Measurements from ENCODE around the gene FGD5. TPM values are rescaled to one million over a fixed set of nuclear protein-coding genes. Genes with fewer than 3 reads are reported as not detected.

FGD5 gene
- total and polyA plus RNA-seq, 7 experiments from 2014 or later, result 0.37 TPM; not detected in 6

DNA sequence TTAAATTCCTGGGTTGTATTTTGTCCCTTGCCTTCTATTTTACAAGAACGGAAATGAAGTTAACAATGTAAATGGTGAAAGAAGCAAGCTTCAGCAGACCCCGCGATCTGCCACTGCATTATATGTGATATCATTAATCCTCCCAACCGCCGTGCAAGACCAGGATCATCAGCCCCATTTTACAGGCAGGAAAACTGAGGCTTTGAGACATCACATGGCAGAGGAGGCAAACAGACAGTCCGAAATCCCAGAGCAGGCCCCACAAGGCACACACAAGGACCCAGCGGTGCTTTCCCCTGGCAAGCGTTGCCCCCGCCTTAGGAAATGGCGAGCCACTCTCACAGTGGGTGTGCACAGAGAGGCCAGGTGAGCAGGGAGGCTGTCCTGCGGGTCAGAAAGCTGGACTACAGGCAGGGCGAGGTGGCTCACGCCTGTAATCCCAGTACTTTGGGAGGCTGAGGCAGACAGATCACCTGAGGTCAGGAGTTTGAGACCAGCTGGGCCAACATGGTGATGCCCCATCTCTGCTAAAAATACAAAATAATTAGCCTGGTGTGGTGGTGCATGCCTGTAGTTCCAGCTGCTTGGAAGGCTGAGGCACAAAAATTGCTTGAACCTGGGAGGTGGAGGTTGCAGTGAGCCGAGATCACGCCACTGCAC is 16.2 kb downstream of the FGD5 start:
- ATAC-seq (no peak), DNase-seq (no peak)
- Histone ChIP-seq H3K4me1 (ENCODE audit: control insufficient read depth in 2 of 2, insufficient read depth in 2 of 2, low read length in 2 of 2) (no peaks in the 10 kb centered on the region), H3K9me3 (ENCODE audit: control insufficient read depth in 2 of 3, low read length in 3 of 3) (no peaks in the 10 kb centered on the region), H3K27me3 (ENCODE audit: control insufficient read depth in 2 of 2, insufficient read depth in 2 of 2, low read length in 2 of 2) (no peaks in the 10 kb centered on the region), H3K4me3 (ENCODE audit: low read length) (no peak overlapping the region), H3K36me3 (ENCODE audit: control insufficient read depth in 2 of 3, insufficient read depth in 3 of 3, low read length in 3 of 3) (no peaks in the 10 kb centered on the region), H3K27ac (ENCODE audit: low read depth, low read length) (no peak overlapping the region)
- Mint-ChIP-seq H3K4me3 (no peak overlapping the region), H3K27ac (no peak overlapping the region), H3K4me1 (peaks cover 0 to 4% (median 0%) of the 10 kb centered on the region in 7 donors), H3K27me3 (peaks cover 0 to 28% (median 5%) of the 10 kb centered on the region in 5 donors), H3K9me3 (no peaks in the 10 kb centered on the region), H3K36me3 (no peaks in the 10 kb centered on the region)
- POLR2A ChIA-PET, result no interaction called here
- CTCF ChIA-PET, result no interaction called here
- intact Hi-C loops (cut with micrococcal nuclease), result no loop called here

GRCh38 chr3:14836049-14836468 is 17.3 kb downstream of the FGD5 start:
- Histone ChIP-seq H3K4me1 (ENCODE audit: control insufficient read depth in 2 of 2, insufficient read depth in 2 of 2, low read length in 2 of 2) (no peaks in the 10 kb centered on the region), H3K36me3 (ENCODE audit: control insufficient read depth in 2 of 3, insufficient read depth in 3 of 3, low read length in 3 of 3) (no peaks in the 10 kb centered on the region), H3K27ac (ENCODE audit: low read depth, low read length) (no peak overlapping the region), H3K4me3 (ENCODE audit: low read length) (no peak overlapping the region), H3K27me3 (ENCODE audit: control insufficient read depth in 2 of 2, insufficient read depth in 2 of 2, low read length in 2 of 2) (peaks cover 0 to under 1% of the 10 kb centered on the region in 2 donors), H3K9me3 (ENCODE audit: control insufficient read depth in 2 of 3, low read length in 3 of 3) (no peaks in the 10 kb centered on the region)
- Mint-ChIP-seq H3K4me3 (no peak overlapping the region), H3K9me3 (no peaks in the 10 kb centered on the region), H3K27ac (no peak overlapping the region), H3K27me3 (peaks cover 0 to 28% (median 2%) of the 10 kb centered on the region in 5 donors), H3K36me3 (no peaks in the 10 kb centered on the region), H3K4me1 (peaks cover 0 to 4% (median 0%) of the 10 kb centered on the region in 7 donors)
- CTCF ChIA-PET, result interaction anchor here (0.6 to 0.7 kb wide), 2 partner anchors 77 to 227 kb away, joined by 3 to 4 read pairs; no protein-coding TSS in a partner anchor
- ATAC-seq, result no peak
- no peak for DNase-seq
- POLR2A ChIA-PET, result no interaction called here
- intact Hi-C loops (cut with micrococcal nuclease), result no loop called here

DNA sequence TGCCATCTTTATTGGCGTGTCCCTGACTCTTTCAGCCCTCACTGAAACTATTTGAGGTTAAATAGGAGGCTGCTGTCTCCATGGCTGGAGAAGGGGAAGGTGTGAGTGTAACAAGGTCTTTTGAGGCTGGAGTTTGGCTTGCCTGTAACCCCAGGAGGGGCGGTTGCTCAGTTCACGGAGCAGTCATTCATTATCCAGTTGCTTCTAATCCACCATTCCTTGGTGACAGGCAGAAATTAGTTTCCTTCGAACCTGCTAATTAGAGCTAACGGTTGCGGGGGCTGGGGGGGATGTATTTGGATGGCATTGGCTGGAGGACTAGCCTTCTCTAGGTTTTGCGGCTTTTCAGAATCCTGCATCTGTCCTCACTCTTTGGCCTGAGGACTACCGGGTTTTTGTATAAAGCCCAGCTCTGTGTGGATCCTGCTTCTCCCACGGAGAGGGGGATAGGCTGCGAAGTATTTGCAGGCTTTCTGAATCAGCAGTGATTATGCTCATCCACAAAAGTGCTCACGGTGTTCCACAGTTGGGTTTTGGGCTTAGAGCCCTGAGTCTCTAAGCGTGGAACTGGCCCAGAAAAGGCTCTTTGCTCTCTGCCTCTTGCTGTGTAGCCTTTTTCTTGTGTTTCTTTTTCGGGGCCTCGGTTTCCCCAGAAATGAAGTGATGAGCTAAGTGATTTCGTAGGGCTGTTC is 18.6 kb downstream of the FGD5 start:
- Mint-ChIP-seq H3K4me1 (peaks cover 0 to 4% (median 0%) of the 10 kb centered on the region in 7 donors), H3K27ac (no peak overlapping the region), H3K27me3 (peaks cover 0 to 37% (median 0%) of the 10 kb centered on the region in 5 donors), H3K9me3 (no peaks in the 10 kb centered on the region), H3K36me3 (no peaks in the 10 kb centered on the region), H3K4me3 (no peak overlapping the region)
- no peak for DNase-seq
- ChIA-PET POLR2A (no interaction called here), CTCF (interaction anchor here (0.7 kb wide), 1 partner anchor 12 kb away, joined by 3 read pairs; no protein-coding TSS in a partner anchor)
- H3K4me1 ChIP-seq (ENCODE audit: control insufficient read depth in 2 of 2, insufficient read depth in 2 of 2, low read length in 2 of 2), result no peaks in the 10 kb centered on the region
- H3K4me3 ChIP-seq (ENCODE audit: low read length), result no peak overlapping the region
- intact Hi-C loops (cut with micrococcal nuclease), result no loop called here
- no peaks in the 10 kb centered on the region for H3K36me3 ChIP-seq (ENCODE audit: control insufficient read depth in 2 of 3, insufficient read depth in 3 of 3, low read length in 3 of 3)
- H3K27me3 ChIP-seq (ENCODE audit: control insufficient read depth in 2 of 2, insufficient read depth in 2 of 2, low read length in 2 of 2), result peaks cover 0 to 2% of the 10 kb centered on the region in 2 donors
- no peak for ATAC-seq
- no peaks in the 10 kb centered on the region for H3K9me3 ChIP-seq (ENCODE audit: control insufficient read depth in 2 of 3, low read length in 3 of 3)
- H3K27ac ChIP-seq (ENCODE audit: low read depth, low read length), result no peak overlapping the region

DNA sequence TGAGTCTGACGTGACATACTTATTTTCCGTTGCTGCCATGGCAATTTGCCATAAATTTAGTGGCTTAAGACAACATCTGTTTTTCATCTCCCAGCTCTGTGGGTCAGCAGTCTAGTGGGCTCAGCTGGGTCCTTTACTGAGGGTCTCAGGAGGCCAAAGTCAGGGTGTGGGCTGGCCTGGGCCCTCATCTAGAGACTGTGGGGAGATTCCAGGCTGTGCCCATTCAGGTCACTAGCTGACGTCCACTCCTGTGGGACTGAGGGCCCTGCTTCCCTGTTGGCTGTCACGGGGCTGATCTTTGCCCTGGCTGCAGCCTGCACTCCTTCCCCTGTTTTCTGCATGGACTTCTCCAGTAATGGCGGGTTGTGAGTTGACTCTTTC is 19.1 kb downstream of the FGD5 start:
- ChIA-PET POLR2A (no interaction called here), CTCF (interaction anchor here (0.5 to 0.7 kb wide), 2 partner anchors 12 to 57 kb away, joined by 3 read pairs; no protein-coding TSS in a partner anchor)
- no peaks in the 10 kb centered on the region for H3K36me3 ChIP-seq (ENCODE audit: control insufficient read depth in 2 of 3, insufficient read depth in 3 of 3, low read length in 3 of 3)
- Mint-ChIP-seq H3K4me1 (peaks cover 0 to 4% (median 0%) of the 10 kb centered on the region in 7 donors), H3K9me3 (no peaks in the 10 kb centered on the region), H3K4me3 (no peak overlapping the region), H3K27ac (no peak overlapping the region), H3K36me3 (no peaks in the 10 kb centered on the region), H3K27me3 (peaks cover 0 to 37% (median 0%) of the 10 kb centered on the region in 5 donors)
- no peak for ATAC-seq
- H3K4me1 ChIP-seq (ENCODE audit: control insufficient read depth in 2 of 2, insufficient read depth in 2 of 2, low read length in 2 of 2), result no peaks in the 10 kb centered on the region
- intact Hi-C loops (cut with micrococcal nuclease), result no loop called here
- H3K27ac ChIP-seq (ENCODE audit: low read depth, low read length), result no peak overlapping the region
- no peak for DNase-seq
- no peaks in the 10 kb centered on the region for H3K9me3 ChIP-seq (ENCODE audit: control insufficient read depth in 2 of 3, low read length in 3 of 3)
- peaks cover 0 to 2% of the 10 kb centered on the region in 2 donors for H3K27me3 ChIP-seq (ENCODE audit: control insufficient read depth in 2 of 2, insufficient read depth in 2 of 2, low read length in 2 of 2)
- H3K4me3 ChIP-seq (ENCODE audit: low read length), result no peak overlapping the region

- Histone ChIP-seq H3K4me3 (ENCODE audit: low read length) (no peak overlapping the region), H3K27me3 (ENCODE audit: control insufficient read depth in 2 of 2, insufficient read depth in 2 of 2, low read length in 2 of 2) (peaks cover 0 to 2% of the 10 kb centered on the region in 2 donors), H3K36me3 (ENCODE audit: control insufficient read depth in 2 of 3, insufficient read depth in 3 of 3, low read length in 3 of 3) (no peaks in the 10 kb centered on the region), H3K4me1 (ENCODE audit: control insufficient read depth in 2 of 2, insufficient read depth in 2 of 2, low read length in 2 of 2) (no peaks in the 10 kb centered on the region), H3K9me3 (ENCODE audit: control insufficient read depth in 2 of 3, low read length in 3 of 3) (no peaks in the 10 kb centered on the region), H3K27ac (ENCODE audit: low read depth, low read length) (no peak overlapping the region)
- intact Hi-C loops (cut with micrococcal nuclease), result no loop called here
- H3K36me3 Mint-ChIP-seq, result no peaks in the 10 kb centered on the region
- no peak overlapping the region for H3K4me3 Mint-ChIP-seq
- ChIA-PET CTCF (interaction anchor here (0.7 kb wide), 1 partner anchor 53 kb away, joined by 3 read pairs; no protein-coding TSS in a partner anchor), POLR2A (no interaction called here)
- ATAC-seq, result no peak
- H3K9me3 Mint-ChIP-seq, result no peaks in the 10 kb centered on the region
- H3K27me3 Mint-ChIP-seq, result peaks cover 0 to 38% (median 0%) of the 10 kb centered on the region in 5 donors
- no peak for DNase-seq
- H3K4me1 Mint-ChIP-seq, result peaks cover 0 to 4% (median 0%) of the 10 kb centered on the region in 7 donors
- no peak overlapping the region for H3K27ac Mint-ChIP-seq
Measured at GRCh38 chr3:14839236-14839635, 20.5 kb downstream of the FGD5 start.

DNA sequence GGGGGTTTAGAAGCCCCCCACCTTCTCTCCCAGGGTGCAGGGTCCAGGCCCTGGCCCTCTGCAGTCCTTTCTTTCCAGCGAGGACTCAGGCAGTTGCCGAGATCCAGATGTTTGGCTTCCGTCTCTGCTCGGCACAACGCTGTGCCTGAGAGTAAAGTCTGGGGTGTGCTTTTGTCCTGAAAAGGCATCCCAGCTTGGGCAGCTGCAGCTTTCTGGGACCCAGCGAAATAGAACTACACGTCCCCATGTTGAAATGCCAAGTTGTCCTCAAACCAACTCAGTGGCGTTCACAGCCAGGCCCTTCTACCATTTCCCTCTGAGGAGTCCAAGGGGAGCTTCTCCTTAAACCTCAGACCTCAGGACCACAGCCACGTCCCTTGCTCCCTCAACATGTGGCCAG is 23.1 kb downstream of the FGD5 start:
- no peaks in the 10 kb centered on the region for H3K36me3 ChIP-seq (ENCODE audit: control insufficient read depth in 2 of 3, insufficient read depth in 3 of 3, low read length in 3 of 3)
- no peaks in the 10 kb centered on the region for H3K9me3 Mint-ChIP-seq
- no peak for DNase-seq
- no peak overlapping the region for H3K27ac Mint-ChIP-seq
- H3K9me3 ChIP-seq (ENCODE audit: control insufficient read depth in 2 of 3, low read length in 3 of 3), result no peaks in the 10 kb centered on the region
- ATAC-seq, result no peak
- peaks cover 0 to 36% (median 0%) of the 10 kb centered on the region in 5 donors for H3K27me3 Mint-ChIP-seq
- intact Hi-C loops (cut with micrococcal nuclease), result no loop called here
- no peak overlapping the region for H3K27ac ChIP-seq (ENCODE audit: low read depth, low read length)
- peaks cover 0 to 13% (median 0%) of the 10 kb centered on the region in 7 donors for H3K4me1 Mint-ChIP-seq
- ChIA-PET POLR2A (no interaction called here), CTCF (no interaction called here)
- no peaks in the 10 kb centered on the region for H3K4me1 ChIP-seq (ENCODE audit: control insufficient read depth in 2 of 2, insufficient read depth in 2 of 2, low read length in 2 of 2)
- H3K4me3 ChIP-seq (ENCODE audit: low read length), result no peak overlapping the region
- no peak overlapping the region for H3K4me3 Mint-ChIP-seq
- H3K36me3 Mint-ChIP-seq, result no peaks in the 10 kb centered on the region
- H3K27me3 ChIP-seq (ENCODE audit: control insufficient read depth in 2 of 2, insufficient read depth in 2 of 2, low read length in 2 of 2), result peaks cover 0 to 2% of the 10 kb centered on the region in 2 donors
